SK-N-SH (cell line): ENCODE data around the gene CCK. TPM values are rescaled to one million over a fixed set of nuclear protein-coding genes. Genes with fewer than 3 reads are reported as not detected.
A peak's percentile ranks its signal among the peaks of the same experiment; 100 is the strongest.

Source experiments
- CTCF ChIA-PET: fragments of 300-600, 350-600 bp; formaldehyde crosslinking; extraction: SDS; loops from one replicate; lab custom pipeline; 2021; lab: Yijun Ruan, JAX
- POLR2A ChIA-PET: fragments of 350-600 bp; sonication (Branson Sonifier 250); formaldehyde crosslinking; extraction: SDS; loops from one replicate; lab custom pipeline; 2020; ENCODE audit warnings: antibody characterized with exemption, inconsistent platforms; lab: Yijun Ruan, JAX
- DNase-seq: peaks from one replicate; pipeline ENCODE4 v3.0.0; 2012
- H2AFZ ChIP-seq: fragments of 200-600 bp; sonication (generic); 2 replicates; pipeline ENCODE4 v1.8.1; 2016; ENCODE audit warnings: antibody characterized with exemption, mild to moderate bottlenecking, low read depth
- H3F3A ChIP-seq: fragments of 200-600 bp; sonication (generic); replicated peaks from 2 replicates; pipeline ENCODE3; 2016; ENCODE audit warnings: antibody characterized with exemption, mild to moderate bottlenecking; ENCODE audit not compliant: insufficient read depth
- H3K27ac ChIP-seq, 2 experiments: fragments of 200-500 bp in 1 of 2; fragments of 200-600 bp in 1 of 2; sonication (Bioruptor generic) in 1 of 2; sonication (generic), shearing (Covaris generic) in 1 of 2; 2 replicates each; pipeline versions ENCODE4 v1.5.1 to v1.6.1; 2014 to 2016; ENCODE audit warnings: low read depth in 2 of 2, inconsistent platforms in 1 of 2, low read length in 1 of 2, mild to moderate bottlenecking in 1 of 2, mixed read lengths in 1 of 2
- H3K27me3 ChIP-seq: fragments of 200-600 bp; sonication (generic), shearing (Covaris generic); 2 replicates; pipeline ENCODE4 v1.6.1; 2016; ENCODE audit warnings: mixed run types; ENCODE audit not compliant: insufficient read depth
- H3K36me3 ChIP-seq, 2 experiments: fragments of 200-500 bp in 1 of 2; fragments of 200-600 bp in 1 of 2; sonication (Bioruptor generic) in 1 of 2; sonication (generic) in 1 of 2; replicated peaks in 1 of 2; 2 replicates each; pipeline versions ENCODE3 to v1.5.1; 2014 to 2016; ENCODE audit warnings: low read length in 1 of 2, mild to moderate bottlenecking in 1 of 2; ENCODE audit not compliant: insufficient read depth in 2 of 2, control insufficient read depth in 1 of 2
- H3K4me1 ChIP-seq, 2 experiments: fragments of 200-500 bp in 1 of 2; fragments of 200-600 bp in 1 of 2; sonication (Bioruptor generic) in 1 of 2; sonication (generic), shearing (Covaris generic) in 1 of 2; 2 replicates each; pipeline versions ENCODE4 v1.5.1 to v1.6.1; 2014 to 2016; ENCODE audit warnings: low read depth in 1 of 2, low read length in 1 of 2, mixed run types in 1 of 2; ENCODE audit not compliant: insufficient read depth in 2 of 2, control insufficient read depth in 1 of 2
- H3K4me2 ChIP-seq: fragments of 200-600 bp; sonication (generic), shearing (Covaris generic); 2 replicates; pipeline ENCODE4 v1.6.1; 2017; ENCODE audit warnings: mixed run types
- H3K4me3 ChIP-seq, 2 experiments: fragments of 200-500 bp in 1 of 2; fragments of 200-600 bp in 1 of 2; sonication (Bioruptor generic) in 1 of 2; sonication (generic), shearing (Covaris generic) in 1 of 2; 2 replicates each; pipeline versions ENCODE4 v1.5.1 to v1.8.1; 2014 to 2016; ENCODE audit warnings: low read depth in 2 of 2, inconsistent platforms in 1 of 2, low read length in 1 of 2, mild to moderate bottlenecking in 1 of 2, mixed read lengths in 1 of 2, moderate library complexity in 1 of 2
- H3K79me2 ChIP-seq: fragments of 200-600 bp; sonication (generic); 2 replicates; pipeline ENCODE4 v1.8.1; 2017; ENCODE audit warnings: mild to moderate bottlenecking; ENCODE audit not compliant: insufficient read depth
- H3K9ac ChIP-seq: fragments of 200-600 bp; sonication (generic); 2 replicates; pipeline ENCODE4 v1.6.1; 2017; ENCODE audit warnings: mixed run types
- H3K9me2 ChIP-seq: fragments of 200-600 bp; sonication (generic); 2 replicates; pipeline ENCODE4 v1.6.1; 2017; ENCODE audit warnings: mixed run types
- H3K9me3 ChIP-seq: fragments of 200-600 bp; sonication (generic); 2 replicates; pipeline ENCODE4 v1.6.1; 2017; ENCODE audit warnings: mixed run types, mild to moderate bottlenecking, moderate library complexity
- H4K20me1 ChIP-seq: fragments of 200-600 bp; sonication (generic); 2 replicates; pipeline ENCODE4 v1.6.1; 2017; ENCODE audit warnings: mild to moderate bottlenecking, mixed run types; ENCODE audit not compliant: insufficient read depth
- CHD2 ChIP-seq: fragments of 150-350 bp; IDR thresholded peaks from 2 replicates; pipeline ENCODE4 v1.6.1; 2018; ENCODE audit warnings: low read length; ENCODE audit not compliant: partially characterized antibody
- CTCF ChIP-seq: fragments of 200-600 bp; sonication (generic); IDR thresholded peaks from 2 replicates; pipeline ENCODE4 v1.6.1; 2017; ENCODE audit warnings: antibody characterized with exemption, mild to moderate bottlenecking, moderate library complexity
- EP300 ChIP-seq, 2 experiments: IDR thresholded peaks; 2 replicates each; pipeline versions ENCODE4 v1.4.0 to v1.6.1; 2012; ENCODE audit warnings: borderline replicate concordance in 1 of 2, low read depth in 1 of 2, low read length in 1 of 2
- FOSL2 ChIP-seq: IDR thresholded peaks from 2 replicates; pipeline ENCODE4 v1.4.0; 2012; ENCODE audit warnings: low read depth, mild to moderate bottlenecking, moderate library complexity, borderline replicate concordance
- FOXM1 ChIP-seq: IDR thresholded peaks from 2 replicates; pipeline ENCODE4 v1.4.0; 2012; ENCODE audit warnings: low read depth, mild to moderate bottlenecking
- GATA2 ChIP-seq: sonication (generic); formaldehyde crosslinking; IDR thresholded peaks from 2 replicates; pipeline ENCODE4 v1.5.0; 2020; ENCODE audit warnings: mild to moderate bottlenecking, missing genetic modification reagents
- JUND ChIP-seq: IDR thresholded peaks from 2 replicates; pipeline ENCODE4 v1.4.0; 2012
- NFIC ChIP-seq: IDR thresholded peaks from 2 replicates; pipeline ENCODE4 v1.4.0; 2012; ENCODE audit warnings: borderline replicate concordance
- PBX3 ChIP-seq: IDR thresholded peaks from 2 replicates; pipeline ENCODE4; 2012
- RAD21 ChIP-seq: IDR thresholded peaks from 2 replicates; pipeline ENCODE4 v1.6.1; 2012; ENCODE audit warnings: mild to moderate bottlenecking, low read length
- RCOR1 ChIP-seq: fragments of 150-350 bp; IDR thresholded peaks from 2 replicates; pipeline ENCODE4 v1.6.1; 2017; ENCODE audit warnings: antibody characterized with exemption, low read length
- REST ChIP-seq: IDR thresholded peaks from 2 replicates; pipeline ENCODE4 v1.6.1; 2012; ENCODE audit warnings: mild to moderate bottlenecking, low read depth, low read length, moderate library complexity
- RFX5 ChIP-seq: IDR thresholded peaks from 2 replicates; pipeline ENCODE4 v1.6.1; 2012; ENCODE audit warnings: mild to moderate bottlenecking, improper control_type of control experiment, low read length
- SIN3A ChIP-seq: IDR thresholded peaks from 2 replicates; pipeline ENCODE4 v1.6.1; 2012; ENCODE audit warnings: low read depth, mild to moderate bottlenecking, low read length, moderate library complexity, borderline replicate concordance
- TCF12 ChIP-seq: IDR thresholded peaks from 2 replicates; pipeline ENCODE4 v1.4.0; 2012
- TEAD4 ChIP-seq: IDR thresholded peaks from 2 replicates; pipeline ENCODE4 v1.4.0; 2012; ENCODE audit warnings: mild to moderate bottlenecking, borderline replicate concordance; ENCODE audit not compliant: insufficient read depth
- USF1 ChIP-seq: IDR thresholded peaks from 2 replicates; pipeline ENCODE4 v1.4.0; 2012; ENCODE audit warnings: low read depth, borderline replicate concordance
- YY1 ChIP-seq: IDR thresholded peaks from 2 replicates; pipeline ENCODE4 v1.4.0; 2012; ENCODE audit warnings: low read depth, mild to moderate bottlenecking
- WGBS: methylation state at CpG from one replicate; pipeline ENCODE4 v1.1.6; 2017; ENCODE audit warnings: low lambda C conversion rate; 5-methylcytosine and 5-hydroxymethylcytosine counted together
- polyA plus RNA-seq, 3 experiments: library from polyadenylated mRNA; depleted of rRNA; stranded (reverse); fragments of >200 nt; gene quantifications; 2 replicates each; pipeline ENCODE4 v1.2.3, GENCODE V29; 2012

Gene CCK
- polyA plus RNA-seq, 1 of the 3 experiments (the other 2 are of a cell fraction) = not detected

GRCh38 chr3:42256135-42256819 lies 9.7 kb downstream of the CCK start:
- Histone ChIP-seq H3K9me3 (no peaks in the 10 kb centered on the region), H3K79me2 (no peaks in the 10 kb centered on the region), H4K20me1 (no peaks in the 10 kb centered on the region), H3K27ac (no peak overlapping the region), H3K4me1 (peaks cover 0 to 5% of the 10 kb centered on the region in 2 experiments; a peak in 1 of 4 replicates), H3K9ac (no peak overlapping the region), H3K4me3 (no peak overlapping the region), H3K36me3 (no peaks in the 10 kb centered on the region), H3K27me3 (no peaks in the 10 kb centered on the region; the same call in 1 of the 2 replicates), H2AFZ (no peak overlapping the region), H3K4me2 (0 out of 2 replicates have a peak overlapping the region, but pooled peaks have one; percentile 24), H3K9me2 (no peaks in the 10 kb centered on the region), H3F3A (no peaks in the 10 kb centered on the region)
- TF ChIP-seq JUND (peak; percentile 51; the same call in 1 of the 2 replicates), RAD21 (no peak), CHD2 (no peak), YY1 (no peak), USF1 (no peak), RCOR1 (no peak), EP300 (IDR thresholded peaks at IDR 0.05; ENCODE audit: borderline replicate concordance in 1 of 2, low read depth in 1 of 2, low read length in 1 of 2) (no peak), TEAD4 (0 out of 2 replicates have a peak, but pooled peaks have one; percentile 36), PBX3 (peak; percentile 82), FOSL2 (peak; percentile 68; the same call in 1 of the 2 replicates), TCF12 (peak; percentile 49), SIN3A (no peak)
- WGBS = 79% methylated on average over 1 of the region's 1 CpG
- ChIA-PET POLR2A (no interaction called here), CTCF (interaction anchor here (1.1 to 10.3 kb wide), 2 partner anchors 9 kb away, joined by 5 to 103 read pairs; no protein-coding TSS in a partner anchor)
- no peak for DNase-seq

GRCh38 chr3:42254566-42254965 lies 11.4 kb downstream of the CCK start:
- Histone ChIP-seq H3K4me3 (no peak overlapping the region), H3K4me1 (0 out of 4 replicates have a peak, but pooled peaks cover 0 to 5% of the 10 kb centered on the region in 2 experiments), H3K9me2 (no peaks in the 10 kb centered on the region), H3K9me3 (no peaks in the 10 kb centered on the region), H3K27ac (no peak overlapping the region), H3K27me3 (no peaks in the 10 kb centered on the region), H3K36me3 (no peaks in the 10 kb centered on the region), H3K4me2 (no peak overlapping the region), H4K20me1 (no peaks in the 10 kb centered on the region), H3K9ac (no peak overlapping the region), H3K79me2 (no peaks in the 10 kb centered on the region)
- CTCF ChIA-PET = interaction anchor here (0.6 to 1.7 kb wide), 5 partner anchors 9 to 287 kb away, joined by 3 to 7 read pairs (median 3); no protein-coding TSS in a partner anchor
- DNase-seq = no peak
- POLR2A ChIA-PET = no interaction called here
- TF ChIP-seq REST (no peak), SIN3A (no peak), PBX3 (no peak), CTCF (no peak), NFIC (no peak), RFX5 (no peak), GATA2 (no peak), FOXM1 (no peak)
- TF ChIP-seq, all 33 proteins: peak for 0
- no peak overlapping the region for H2AFZ ChIP-seq
- H3F3A ChIP-seq = no peaks in the 10 kb centered on the region
- WGBS = 62% methylated on average over 3 of the region's 3 CpGs
